Neutrophil (primary cell): ENCODE results near the gene OAS3.

Source experiments
- H3K27ac ChIP-seq: fragments of 200-600 bp; sonication (generic); 2 replicates; pipeline ENCODE4 v1.5.1; 2016; ENCODE audit warnings: mild to moderate bottlenecking, moderate library complexity
- H3K27me3 ChIP-seq: fragments of 200-600 bp; sonication (generic); 2 replicates; pipeline ENCODE4 v1.6.0; 2016; ENCODE audit warnings: mild to moderate bottlenecking
- H3K36me3 ChIP-seq: fragments of 200-600 bp; sonication (generic); 2 replicates; pipeline ENCODE4 v1.5.1; 2017
- H3K4me1 ChIP-seq, 2 experiments: fragments of 200-600 bp in 1 of 2; sonication (generic) in 1 of 2; 1 replicate in 1 of 2; 2 replicates in 1 of 2; pipeline versions ENCODE4 v1.5.1 to v1.6.1; 2013 to 2016; ENCODE audit warnings: low read depth in 1 of 2, low read length in 1 of 2, mild to moderate bottlenecking in 1 of 2, moderate library complexity in 1 of 2; ENCODE audit not compliant: control insufficient read depth in 1 of 2, insufficient read depth in 1 of 2
- H3K4me3 ChIP-seq, 2 experiments: fragments of 200-600 bp in 1 of 2; sonication (generic) in 1 of 2; 1 replicate in 1 of 2; 2 replicates in 1 of 2; pipeline ENCODE4 v1.5.1; 2013 to 2016; ENCODE audit warnings: low read depth in 1 of 2, low read length in 1 of 2, mild to moderate bottlenecking in 1 of 2, moderate library complexity in 1 of 2
- H3K9me3 ChIP-seq: fragments of 200-600 bp; sonication (generic); 2 replicates; pipeline ENCODE4 v1.5.1; 2016
- TF ChIP-seq, protein P1 (sequence below): fragments of 200-600 bp; sonication (generic); IDR thresholded peaks from 2 replicates; pipeline ENCODE4 v1.5.1; 2016; ENCODE audit warnings: antibody characterized with exemption

Gene OAS3

GRCh38 chr12:112936927-112937326, 1.3 kb upstream of the OAS3 start:
- TF ChIP-seq, protein P1, sequence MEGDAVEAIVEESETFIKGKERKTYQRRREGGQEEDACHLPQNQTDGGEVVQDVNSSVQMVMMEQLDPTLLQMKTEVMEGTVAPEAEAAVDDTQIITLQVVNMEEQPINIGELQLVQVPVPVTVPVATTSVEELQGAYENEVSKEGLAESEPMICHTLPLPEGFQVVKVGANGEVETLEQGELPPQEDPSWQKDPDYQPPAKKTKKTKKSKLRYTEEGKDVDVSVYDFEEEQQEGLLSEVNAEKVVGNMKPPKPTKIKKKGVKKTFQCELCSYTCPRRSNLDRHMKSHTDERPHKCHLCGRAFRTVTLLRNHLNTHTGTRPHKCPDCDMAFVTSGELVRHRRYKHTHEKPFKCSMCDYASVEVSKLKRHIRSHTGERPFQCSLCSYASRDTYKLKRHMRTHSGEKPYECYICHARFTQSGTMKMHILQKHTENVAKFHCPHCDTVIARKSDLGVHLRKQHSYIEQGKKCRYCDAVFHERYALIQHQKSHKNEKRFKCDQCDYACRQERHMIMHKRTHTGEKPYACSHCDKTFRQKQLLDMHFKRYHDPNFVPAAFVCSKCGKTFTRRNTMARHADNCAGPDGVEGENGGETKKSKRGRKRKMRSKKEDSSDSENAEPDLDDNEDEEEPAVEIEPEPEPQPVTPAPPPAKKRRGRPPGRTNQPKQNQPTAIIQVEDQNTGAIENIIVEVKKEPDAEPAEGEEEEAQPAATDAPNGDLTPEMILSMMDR: no peak
- H3K36me3 ChIP-seq: peaks cover 5% of the 10 kb centered on the region
- H3K27ac ChIP-seq: peak overlapping the region; percentile 80
- H3K4me3 ChIP-seq: no peak overlapping the region
- no peaks in the 10 kb centered on the region for H3K27me3 ChIP-seq
- no peaks in the 10 kb centered on the region for H3K9me3 ChIP-seq
- H3K4me1 ChIP-seq: peaks cover 26 to 27% of the 10 kb centered on the region in 2 experiments

DNA sequence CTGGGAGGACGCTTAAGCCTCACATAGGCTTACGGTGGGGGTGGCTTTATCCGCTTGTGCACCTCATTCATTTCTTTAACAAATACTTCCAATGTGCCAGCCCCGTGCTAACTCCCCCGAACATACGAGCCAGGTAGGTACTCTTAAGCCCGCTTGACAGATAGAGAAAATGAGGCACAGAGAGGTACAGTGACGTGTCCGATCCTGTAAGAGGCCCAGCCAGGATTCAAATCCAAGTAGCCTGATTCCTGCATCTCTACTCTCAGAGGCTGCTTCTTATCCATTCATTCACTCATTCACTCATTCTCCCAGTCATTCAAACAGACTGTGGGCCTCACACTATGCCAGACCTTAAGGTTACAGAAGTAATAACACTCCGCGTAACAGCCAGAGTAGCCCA, 477 bp downstream of the OAS3 start:
- no peaks in the 10 kb centered on the region for H3K27me3 ChIP-seq
- no peaks in the 10 kb centered on the region for H3K9me3 ChIP-seq
- peak overlapping the region; percentile 64 to 74 for H3K4me3 ChIP-seq
- peak overlapping the region; percentile 80 for H3K27ac ChIP-seq
- TF ChIP-seq, protein P1: no peak
- H3K4me1 ChIP-seq: peaks cover 26 to 27% of the 10 kb centered on the region in 2 experiments
- H3K36me3 ChIP-seq: peaks cover 7% of the 10 kb centered on the region

GRCh38 chr12:112939761-112940381, 1.6 kb downstream of the OAS3 start:
- Histone ChIP-seq H3K4me3 (peak overlapping the region; percentile 64 to 74), H3K36me3 (peaks cover 10% of the 10 kb centered on the region), H3K4me1 (peaks cover 26 to 27% of the 10 kb centered on the region in 2 experiments), H3K27ac (peak overlapping the region; percentile 41), H3K27me3 (no peaks in the 10 kb centered on the region), H3K9me3 (no peaks in the 10 kb centered on the region)
- TF ChIP-seq, protein P1: no peak

- H3K4me1 ChIP-seq: peaks cover 26 to 27% of the 10 kb centered on the region in 2 experiments
- H3K27me3 ChIP-seq: no peaks in the 10 kb centered on the region
- TF ChIP-seq, protein P1: no peak
- peaks cover 15% of the 10 kb centered on the region for H3K36me3 ChIP-seq
- H3K4me3 ChIP-seq: no peak overlapping the region
- no peaks in the 10 kb centered on the region for H3K9me3 ChIP-seq
- no peak overlapping the region for H3K27ac ChIP-seq
Measured at GRCh38 chr12:112941528-112942335, 3.5 kb downstream of the OAS3 start.

DNA sequence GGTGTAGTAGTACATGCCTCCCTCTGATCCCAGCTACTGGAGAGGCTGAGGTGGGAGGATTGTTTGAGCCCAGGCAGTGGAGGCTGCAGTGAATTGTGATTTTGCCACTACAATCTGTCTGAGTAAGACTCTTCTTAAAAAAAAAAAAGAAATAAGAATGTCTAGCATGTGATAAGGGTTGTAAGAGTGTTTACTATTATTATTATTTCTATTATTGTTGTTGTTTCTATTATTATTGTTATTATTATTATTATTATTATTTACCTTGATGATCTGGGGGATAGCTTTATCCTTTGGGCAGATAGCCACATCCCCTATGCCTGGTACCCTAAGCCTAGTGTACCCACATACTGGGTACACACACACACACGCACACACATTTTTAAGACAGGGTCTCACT, 4.3 kb downstream of the OAS3 start:
- TF ChIP-seq, protein P1: no peak
- Histone ChIP-seq H3K36me3 (peaks cover 20% of the 10 kb centered on the region), H3K4me3 (no peak overlapping the region), H3K27me3 (no peaks in the 10 kb centered on the region), H3K9me3 (no peaks in the 10 kb centered on the region), H3K4me1 (peaks cover 26 to 27% of the 10 kb centered on the region in 2 experiments), H3K27ac (no peak overlapping the region)
